Right lobe of liver (tissue), 6 donors: ENCODE data around the gene C12orf42. TPM values are rescaled to one million over a fixed set of nuclear protein-coding genes. Genes with fewer than 3 reads are reported as not detected.

Experiments
- ATAC-seq, 4 donors: fragments of 200-7000 bp; cut with Tn5 transposase; one replicate each; pipeline ENCODE4 v1.9.1; 2020; ENCODE audit warnings: mild to moderate bottlenecking in 4 of 4, moderate library complexity in 4 of 4
- DNase-seq, 3 donors: peaks; one replicate each; pipeline ENCODE4 v3.0.0-alpha.2; 2020
- H3K27ac ChIP-seq, 3 donors: fragments of 200-600 bp; one replicate each; pipeline ENCODE4 v1.8.0; 2022
- H3K27me3 ChIP-seq, 2 donors: fragments of 200-600 bp; one replicate each; pipeline ENCODE4 v1.8.0; 2022
- H3K36me3 ChIP-seq, 4 donors: fragments of 200-600 bp; sonication (generic) in 1 of 4; one replicate each; pipeline versions ENCODE4 v1.5.1 to v1.8.0; 2017 to 2022; ENCODE audit warnings: control low read depth in 1 of 4
- H3K4me1 ChIP-seq, 4 donors: fragments of 200-600 bp; sonication (generic) in 1 of 4; one replicate each; pipeline versions ENCODE4 v1.5.1 to v1.8.0; 2017 to 2022; ENCODE audit warnings: control low read depth in 1 of 4
- H3K4me3 ChIP-seq, 3 donors: fragments of 200-600 bp; one replicate each; pipeline ENCODE4 v1.8.0; 2022
- H3K9me3 ChIP-seq, 4 donors: fragments of 200-600 bp; sonication (generic) in 1 of 4; one replicate each; pipeline versions ENCODE4 v1.5.1 to v1.8.0; 2017 to 2022; ENCODE audit warnings: control low read depth in 1 of 4
- POLR2A ChIP-seq: fragments of 450-650 bp; IDR thresholded peaks from one replicate; pipeline ENCODE4 v1.6.1; 2017; ENCODE audit warnings: antibody characterized with exemption, mild to moderate bottlenecking
- WGBS: methylation state at CpG from one replicate; pipeline ENCODE4 v1.1.6; 2018; ENCODE audit warnings: low coverage, low lambda C conversion rate; ENCODE audit not compliant: insufficient coverage; ENCODE audit errors: missing lambda C conversion rate; 5-methylcytosine and 5-hydroxymethylcytosine counted together
- intact Hi-C, 2 donors: fragments of 100-400 bp; cut with DNase I; formaldehyde crosslinking; loops; one replicate each; pipeline versions ENCODE4 v1.11.2 to v1.14.1; 2022
- total RNA-seq, 6 experiments: library from RNA; depleted of rRNA in 2 of 6; stranded (reverse); fragments of >200 nt in 2 of 6; fragmentation: NEBNext Ultra II Directional in 3 of 6; extraction: Animal tissue kit (Norgen Biotek cat#: 25700) in 3 of 6; gene quantifications; one replicate each; pipeline versions ENCODE4 v1.1.0 to v1.2.4, GENCODE V29; 2016 to 2023
- TF ChIP-seq, protein P1 (sequence below), 4 donors: fragments of 200-600 bp in 3 of 4; fragments of 450-650 bp in 1 of 4; IDR thresholded peaks; one replicate each; pipeline versions ENCODE4 v1.5.1 to v1.8.0; 2016 to 2022; ENCODE audit warnings: antibody characterized with exemption in 4 of 4, mild to moderate bottlenecking in 2 of 4
- donor health status: DM: no; HTN: yes; CAD: no.
- donor health status: DM: no; HTN: no; CAD: no.
- donor health status: DM: no; HTN: no; CAD: no.
- donor health status: DM: no; HTN: yes; CAD: no.
- donor health status: DM: no; HTN: yes; CAD: no.

The C12orf42 gene
- total RNA-seq, 6 experiments from 2014 or later, result not detected

- H3K36me3 ChIP-seq, result no peaks in the 10 kb centered on the region
- WGBS, result 60% methylated on average over 2 of the region's 2 CpGs
- H3K27ac ChIP-seq, result no peak overlapping the region
- TF ChIP-seq, protein P1, sequence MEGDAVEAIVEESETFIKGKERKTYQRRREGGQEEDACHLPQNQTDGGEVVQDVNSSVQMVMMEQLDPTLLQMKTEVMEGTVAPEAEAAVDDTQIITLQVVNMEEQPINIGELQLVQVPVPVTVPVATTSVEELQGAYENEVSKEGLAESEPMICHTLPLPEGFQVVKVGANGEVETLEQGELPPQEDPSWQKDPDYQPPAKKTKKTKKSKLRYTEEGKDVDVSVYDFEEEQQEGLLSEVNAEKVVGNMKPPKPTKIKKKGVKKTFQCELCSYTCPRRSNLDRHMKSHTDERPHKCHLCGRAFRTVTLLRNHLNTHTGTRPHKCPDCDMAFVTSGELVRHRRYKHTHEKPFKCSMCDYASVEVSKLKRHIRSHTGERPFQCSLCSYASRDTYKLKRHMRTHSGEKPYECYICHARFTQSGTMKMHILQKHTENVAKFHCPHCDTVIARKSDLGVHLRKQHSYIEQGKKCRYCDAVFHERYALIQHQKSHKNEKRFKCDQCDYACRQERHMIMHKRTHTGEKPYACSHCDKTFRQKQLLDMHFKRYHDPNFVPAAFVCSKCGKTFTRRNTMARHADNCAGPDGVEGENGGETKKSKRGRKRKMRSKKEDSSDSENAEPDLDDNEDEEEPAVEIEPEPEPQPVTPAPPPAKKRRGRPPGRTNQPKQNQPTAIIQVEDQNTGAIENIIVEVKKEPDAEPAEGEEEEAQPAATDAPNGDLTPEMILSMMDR (IDR thresholded peaks at IDR 0.05), result no peak
- TF ChIP-seq POLR2A, result no peak
- DNase-seq (no peak), ATAC-seq (no peak)
- H3K27me3 ChIP-seq, result no peaks in the 10 kb centered on the region
- H3K4me1 ChIP-seq, result no peaks in the 10 kb centered on the region
- H3K9me3 ChIP-seq, result no peaks in the 10 kb centered on the region
- intact Hi-C loops, result no loop called here
- H3K4me3 ChIP-seq, result no peak overlapping the region
Observed at GRCh38 chr12:103257763-103258162, 238.0 kb downstream of the C12orf42 start.

Other genes starting within 250 kb of the C12orf42 start
- gene STAB2, start 91.3 kb upstream of the C12orf42 start, total RNA-seq, result 10 to 100 TPM in 4 of 6 experiments, 1 to 10 TPM in 2; 5.5 to 32.2 (median 18.5) TPM